Subcutaneous abdominal adipose tissue (tissue), 5 donors: ENCODE measurements around the gene MAML3.

Experiments
- H3K27ac ChIP-seq: one replicate; pipeline ENCODE4 v1.7.0; 2013; ENCODE audit warnings: low read depth, mild to moderate bottlenecking, inconsistent platforms, low read length, moderate library complexity
- H3K27me3 ChIP-seq, 5 donors: one replicate each; pipeline ENCODE4 v1.7.0; 2013; ENCODE audit warnings: low read length in 5 of 5, inconsistent platforms in 1 of 5; ENCODE audit not compliant: control insufficient read depth in 5 of 5, insufficient read depth in 4 of 5
- H3K36me3 ChIP-seq, 5 donors: one replicate each; pipeline ENCODE4 v1.7.0; 2013; ENCODE audit warnings: low read length in 5 of 5; ENCODE audit not compliant: control insufficient read depth in 5 of 5, insufficient read depth in 5 of 5
- H3K4me1 ChIP-seq, 5 donors: one replicate each; pipeline ENCODE4 v1.7.0; 2013; ENCODE audit warnings: low read length in 5 of 5, mild to moderate bottlenecking in 3 of 5, moderate library complexity in 1 of 5; ENCODE audit not compliant: control insufficient read depth in 5 of 5, insufficient read depth in 5 of 5
- H3K4me3 ChIP-seq, 5 donors: one replicate each; pipeline ENCODE4 v1.7.0; 2013; ENCODE audit warnings: low read length in 5 of 5, low read depth in 1 of 5
- H3K9ac ChIP-seq, 5 donors: one replicate each; pipeline ENCODE4 v1.7.0; 2013; ENCODE audit warnings: low read length in 5 of 5, mild to moderate bottlenecking in 4 of 5, moderate library complexity in 3 of 5
- H3K9me3 ChIP-seq, 5 donors: one replicate each; pipeline ENCODE4 v1.7.0; 2013; ENCODE audit warnings: low read length in 5 of 5; ENCODE audit not compliant: control insufficient read depth in 5 of 5
- donor health status: healthy.
- donor health status: healthy.
- donor health status: healthy.
- donor health status: healthy.
- donor health status: healthy.

The MAML3 gene

DNA sequence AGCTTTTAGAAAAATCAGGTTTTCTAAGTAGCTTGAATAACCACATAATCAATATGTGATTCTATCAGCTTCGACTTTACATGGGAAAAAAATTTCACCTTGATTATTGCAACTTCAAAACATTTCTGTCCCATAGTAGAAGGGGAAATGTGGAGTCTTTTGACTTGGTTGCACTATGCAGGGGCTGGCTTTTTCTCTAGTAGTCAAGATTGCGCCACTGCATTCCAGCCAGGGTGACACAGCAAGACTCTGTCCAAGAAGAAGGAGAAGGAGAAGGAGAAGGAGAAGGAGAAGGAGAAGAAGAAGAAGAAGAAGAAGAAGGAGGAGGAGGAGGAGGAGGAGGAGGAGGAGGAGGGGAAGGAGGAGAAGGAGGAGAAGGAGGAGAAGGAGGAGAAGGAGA lies 84.9 kb downstream of the MAML3 start:
- Histone ChIP-seq H3K4me3 (no peak overlapping the region), H3K27ac (no peak overlapping the region), H3K27me3 (no peaks in the 10 kb centered on the region)

DNA sequence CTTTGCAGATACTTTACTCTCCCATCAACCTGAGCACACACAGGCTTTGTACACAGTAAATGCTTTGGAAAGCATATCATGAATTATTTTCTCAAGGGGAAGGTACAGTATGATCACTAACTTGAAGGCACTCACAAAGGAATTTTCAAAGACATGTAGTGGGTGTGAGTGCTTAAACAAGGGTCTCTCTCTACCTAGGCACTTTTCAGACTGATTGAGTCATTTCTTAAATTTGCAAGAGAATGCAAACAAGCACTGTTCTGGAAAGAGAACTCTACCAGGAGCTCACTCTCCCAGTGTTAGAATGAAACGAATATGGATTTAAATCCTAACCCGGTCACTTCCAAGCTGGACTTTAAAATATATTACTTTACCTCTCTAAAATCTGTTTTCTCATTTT lies 85.7 kb downstream of the MAML3 start:
- H3K9ac ChIP-seq: no peak overlapping the region
- no peak overlapping the region for H3K27ac ChIP-seq
- no peaks in the 10 kb centered on the region for H3K27me3 ChIP-seq
- no peaks in the 10 kb centered on the region for H3K36me3 ChIP-seq
- no peak overlapping the region for H3K4me3 ChIP-seq
- no peaks in the 10 kb centered on the region for H3K9me3 ChIP-seq
- peaks cover 0 to 44% (median 28%) of the 10 kb centered on the region in 5 donors for H3K4me1 ChIP-seq

More for the DNA sequence above, 84.9 kb downstream of the MAML3 start:
- Histone ChIP-seq H3K4me1 (peaks cover 0 to 44% (median 28%) of the 10 kb centered on the region in 5 donors), H3K9me3 (no peaks in the 10 kb centered on the region), H3K9ac (no peak overlapping the region), H3K36me3 (no peaks in the 10 kb centered on the region)

DNA sequence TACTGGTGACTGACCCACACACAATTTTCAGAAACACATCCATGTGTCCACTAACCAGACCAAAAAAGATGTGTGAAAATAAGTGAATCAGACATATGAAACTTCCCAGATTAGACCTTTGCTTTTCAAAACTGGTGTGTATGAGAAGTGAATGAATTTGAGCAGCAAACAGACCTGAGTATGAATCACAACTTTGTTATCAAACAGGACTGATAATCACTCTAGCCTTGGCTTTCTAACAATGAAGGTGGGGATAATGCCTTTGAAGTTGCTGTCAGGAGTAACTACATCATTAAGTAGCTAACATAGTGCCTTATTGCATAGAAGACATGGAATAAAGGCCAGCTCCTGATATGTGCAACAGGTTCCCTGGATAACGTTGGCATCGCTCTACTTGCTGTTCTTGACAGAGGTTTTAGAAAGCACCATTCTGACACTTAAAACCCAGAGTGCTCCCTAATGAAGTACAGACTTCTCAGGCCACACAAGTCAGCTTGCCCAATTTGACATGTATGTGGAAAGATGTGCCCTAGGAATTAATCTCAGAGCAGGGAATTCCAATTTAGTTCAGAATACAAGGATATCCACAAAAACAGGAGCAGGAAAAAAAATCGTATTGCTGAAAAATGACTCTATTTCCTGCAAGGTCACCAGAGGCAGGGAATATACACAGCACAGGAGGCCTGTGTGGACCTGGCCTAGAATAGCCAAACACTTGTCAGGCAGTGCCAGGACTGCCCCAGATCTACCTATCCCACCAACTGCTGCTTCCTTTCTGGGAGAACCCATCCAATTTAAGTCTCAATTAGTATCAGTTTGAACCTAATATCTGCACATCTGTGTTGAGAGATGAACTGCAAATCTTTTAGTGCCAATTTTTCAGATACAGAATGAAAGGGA lies 87.7 kb downstream of the MAML3 start:
- Histone ChIP-seq H3K4me3 (no peak overlapping the region), H3K27ac (peak overlapping the region; percentile 45), H3K9ac (no peak overlapping the region), H3K27me3 (no peaks in the 10 kb centered on the region), H3K36me3 (no peaks in the 10 kb centered on the region), H3K4me1 (peaks cover 0 to 43% (median 26%) of the 10 kb centered on the region in 5 donors), H3K9me3 (no peaks in the 10 kb centered on the region)

DNA sequence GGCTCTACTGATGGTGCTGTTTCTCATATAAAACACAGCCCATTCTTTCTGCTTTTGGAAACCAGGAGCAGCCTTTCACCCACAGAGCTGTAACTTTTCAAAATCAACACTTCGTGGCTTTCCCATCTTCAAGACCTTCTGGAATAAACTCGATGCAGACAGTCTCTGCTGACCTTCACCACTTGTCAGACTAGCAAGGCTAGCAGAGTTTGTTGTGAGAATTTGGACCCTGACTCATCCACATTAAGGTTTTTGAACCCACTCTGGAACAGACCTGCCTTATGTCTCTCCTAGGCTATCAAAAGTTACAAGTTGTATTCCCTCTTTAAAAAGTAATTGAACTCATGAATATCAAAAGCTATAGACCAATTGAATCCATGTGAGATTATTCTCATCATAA lies 88.6 kb downstream of the MAML3 start:
- peak overlapping the region in 2 of 5 donors; percentile 28 to 38 for H3K9ac ChIP-seq

DNA sequence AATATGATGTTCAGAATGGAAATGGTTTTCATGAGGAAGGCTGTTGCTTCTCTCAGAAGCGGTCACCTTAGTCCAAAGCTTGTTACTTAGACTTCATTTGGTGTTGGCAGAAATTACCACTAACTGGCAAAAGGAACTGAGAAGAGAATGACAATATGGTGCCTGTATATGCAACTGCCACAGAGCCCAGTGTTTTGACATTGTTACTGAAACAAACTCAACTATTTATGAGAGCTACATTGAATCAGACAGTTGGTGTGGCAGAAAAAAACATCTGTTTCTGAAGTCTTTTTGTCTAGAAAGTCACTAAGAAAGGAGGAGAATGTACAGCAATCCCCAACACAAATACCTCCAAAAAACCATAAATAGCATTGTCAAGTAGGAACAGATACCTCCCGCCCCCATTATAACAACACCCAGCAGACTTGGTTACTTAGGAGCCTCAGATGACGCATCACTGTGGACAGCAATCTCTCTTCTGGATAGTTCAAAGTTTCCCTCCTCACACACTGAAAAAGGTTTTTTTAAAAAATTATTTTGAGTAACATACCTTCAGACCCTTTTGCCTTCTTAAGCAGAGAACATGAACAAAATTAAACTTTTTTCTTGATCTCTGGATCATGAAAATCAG lies 92.2 kb downstream of the MAML3 start:
- H3K27ac ChIP-seq: peak overlapping the region; percentile 63
- H3K9ac ChIP-seq: peak overlapping the region in 1 of 5 donors; percentile 78

More for the DNA sequence above, 88.6 kb downstream of the MAML3 start:
- no peaks in the 10 kb centered on the region for H3K9me3 ChIP-seq
- no peak overlapping the region for H3K4me3 ChIP-seq
- peaks cover 0 to 45% (median 25%) of the 10 kb centered on the region in 5 donors for H3K4me1 ChIP-seq
- peak overlapping the region; percentile 45 for H3K27ac ChIP-seq
- H3K36me3 ChIP-seq: no peaks in the 10 kb centered on the region
- H3K27me3 ChIP-seq: no peaks in the 10 kb centered on the region

DNA sequence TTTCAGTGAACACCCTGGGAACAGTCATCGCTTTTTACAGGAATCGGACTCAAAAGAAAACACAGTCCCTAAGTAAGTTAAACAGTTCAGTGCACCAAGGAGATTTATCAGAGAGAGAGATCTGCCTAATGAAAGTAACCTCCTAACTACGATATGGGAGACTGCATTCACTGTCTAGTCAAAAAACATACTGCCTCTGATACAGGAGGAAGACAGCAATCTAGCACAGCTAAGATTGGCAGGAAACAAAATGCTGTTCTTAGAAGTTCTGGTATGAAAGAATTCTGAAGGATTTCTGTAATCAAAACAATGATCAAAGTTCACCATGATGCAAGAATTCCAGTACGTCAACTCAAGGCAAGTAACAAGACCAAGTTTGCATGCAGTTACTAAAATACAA lies 92.8 kb downstream of the MAML3 start:
- peak overlapping the region; percentile 63 for H3K27ac ChIP-seq
- H3K9me3 ChIP-seq: no peaks in the 10 kb centered on the region
- no peaks in the 10 kb centered on the region for H3K36me3 ChIP-seq
- H3K27me3 ChIP-seq: no peaks in the 10 kb centered on the region
- peaks cover 0 to 44% (median 29%) of the 10 kb centered on the region in 5 donors for H3K4me1 ChIP-seq
- H3K4me3 ChIP-seq: peak overlapping the region in 3 of 5 donors; percentile 3 to 14 (median 13)
- peak overlapping the region in 3 of 5 donors; percentile 23 to 78 (median 46) for H3K9ac ChIP-seq

More for the DNA sequence above, 92.2 kb downstream of the MAML3 start:
- Histone ChIP-seq H3K4me3 (peak overlapping the region in 1 of 5 donors; percentile 3), H3K36me3 (no peaks in the 10 kb centered on the region), H3K4me1 (peaks cover 0 to 49% (median 31%) of the 10 kb centered on the region in 5 donors), H3K9me3 (no peaks in the 10 kb centered on the region), H3K27me3 (no peaks in the 10 kb centered on the region)

GRCh38 chr4:140059159-140059558 lies 94.8 kb downstream of the MAML3 start:
- Histone ChIP-seq H3K27ac (peak overlapping the region; percentile 27), H3K27me3 (no peaks in the 10 kb centered on the region), H3K9ac (peak overlapping the region in 2 of 5 donors; percentile 31 to 53), H3K4me1 (peaks cover 0 to 27% (median 21%) of the 10 kb centered on the region in 5 donors), H3K4me3 (no peak overlapping the region), H3K36me3 (no peaks in the 10 kb centered on the region), H3K9me3 (no peaks in the 10 kb centered on the region)

DNA sequence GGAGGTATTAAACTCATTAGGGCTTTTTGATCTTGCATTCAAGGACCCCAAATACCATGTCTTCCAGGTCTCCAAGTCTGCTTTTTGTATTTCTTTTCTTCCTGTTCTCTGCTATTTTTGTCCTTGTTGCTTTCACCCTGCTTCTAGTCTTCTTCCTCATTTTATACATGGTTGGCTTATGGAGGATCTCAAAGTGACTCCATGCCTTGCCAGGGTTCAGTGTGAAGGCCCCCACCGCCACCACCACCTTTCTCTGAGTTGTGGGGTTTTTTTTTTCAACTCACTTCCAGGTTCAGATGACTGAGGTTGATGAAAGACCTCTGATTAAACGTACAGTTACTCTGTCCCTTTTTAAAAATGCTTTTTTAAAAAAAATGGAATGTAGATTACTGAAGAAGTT lies 96.3 kb downstream of the MAML3 start:
- no peak overlapping the region for H3K9ac ChIP-seq
- no peak overlapping the region for H3K27ac ChIP-seq
- H3K9me3 ChIP-seq: no peaks in the 10 kb centered on the region
- H3K27me3 ChIP-seq: no peaks in the 10 kb centered on the region
- peaks cover 0 to 27% (median 21%) of the 10 kb centered on the region in 5 donors for H3K4me1 ChIP-seq
- no peaks in the 10 kb centered on the region for H3K36me3 ChIP-seq
- H3K4me3 ChIP-seq: no peak overlapping the region

GRCh38 chr4:140056015-140056414 lies 98.0 kb downstream of the MAML3 start:
- H3K4me3 ChIP-seq: no peak overlapping the region
- H3K9me3 ChIP-seq: no peaks in the 10 kb centered on the region
- no peak overlapping the region for H3K9ac ChIP-seq
- H3K4me1 ChIP-seq: peaks cover 0 to 19% (median 15%) of the 10 kb centered on the region in 5 donors
- H3K27me3 ChIP-seq: no peaks in the 10 kb centered on the region
- no peaks in the 10 kb centered on the region for H3K36me3 ChIP-seq
- no peak overlapping the region for H3K27ac ChIP-seq

DNA sequence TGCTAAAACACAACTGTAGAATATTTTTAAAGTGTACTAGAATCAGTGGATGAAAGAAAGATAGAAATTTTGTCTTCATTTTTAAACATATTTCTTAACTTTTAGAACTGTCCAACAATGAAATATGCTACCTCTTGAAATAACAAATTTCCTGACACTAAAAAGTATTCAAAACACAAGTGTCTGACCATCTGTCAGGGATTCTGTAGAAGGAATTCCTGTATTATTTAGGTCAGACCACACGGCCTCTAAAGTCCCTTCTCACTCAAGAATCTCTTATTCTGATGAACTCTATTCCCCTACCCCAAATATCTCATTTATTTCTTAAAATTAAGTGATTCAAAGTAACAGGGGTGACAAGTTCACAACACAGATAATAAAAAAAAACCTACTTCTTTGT lies 99.1 kb downstream of the MAML3 start:
- Histone ChIP-seq H3K27me3 (no peaks in the 10 kb centered on the region), H3K27ac (no peak overlapping the region), H3K4me1 (peaks cover 3 to 18% (median 15%) of the 10 kb centered on the region in 5 donors), H3K9me3 (no peaks in the 10 kb centered on the region), H3K9ac (no peak overlapping the region), H3K36me3 (no peaks in the 10 kb centered on the region), H3K4me3 (no peak overlapping the region)
